GM12865 (cell line): ENCODE data around the gene ZNF28.
"Not testable (repeated sequence)": the region's sequence is repeated elsewhere in the genome, so short reads cannot be mapped to it uniquely, and the experiment has no call there.

Experiments used
- DNase-seq: peaks from one replicate; pipeline ENCODE4 v3.0.0; 2010; ENCODE audit warnings: low read depth
- H3K4me3 ChIP-seq: 2 replicates; pipeline ENCODE4 v1.5.1; 2011; ENCODE audit warnings: mild to moderate bottlenecking, low read depth, low read length, control low read depth
- TF ChIP-seq, protein P1 (sequence below): IDR thresholded peaks from 2 replicates; pipeline ENCODE4 v1.5.1; 2011; ENCODE audit warnings: low read length, control low read depth, low read depth, inconsistent platforms; ENCODE audit not compliant: insufficient read depth; ENCODE audit errors: missing control alignments

Gene ZNF28

DNA sequence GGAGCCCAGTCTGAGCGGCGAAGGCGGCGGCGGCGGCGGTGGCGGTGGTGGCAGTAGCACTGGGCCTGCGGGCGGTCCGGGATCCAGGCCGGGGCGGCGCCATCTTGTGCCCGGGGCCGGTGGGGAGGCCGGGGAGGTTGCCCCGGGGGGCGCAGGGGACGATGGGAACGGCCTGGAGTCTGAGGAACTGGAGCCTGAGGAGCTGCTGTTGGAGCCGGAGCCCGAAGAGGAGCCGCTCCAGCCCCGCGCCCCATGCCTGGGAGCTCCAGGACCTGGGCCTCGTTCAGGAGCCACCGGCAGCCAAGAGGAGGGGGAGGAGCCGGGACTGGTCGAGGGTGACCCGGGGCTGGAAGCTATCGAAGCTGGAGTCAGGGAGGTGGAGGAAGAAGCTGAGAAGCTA is 11.6 kb downstream of the ZNF28 start:
- TF ChIP-seq, protein P1, sequence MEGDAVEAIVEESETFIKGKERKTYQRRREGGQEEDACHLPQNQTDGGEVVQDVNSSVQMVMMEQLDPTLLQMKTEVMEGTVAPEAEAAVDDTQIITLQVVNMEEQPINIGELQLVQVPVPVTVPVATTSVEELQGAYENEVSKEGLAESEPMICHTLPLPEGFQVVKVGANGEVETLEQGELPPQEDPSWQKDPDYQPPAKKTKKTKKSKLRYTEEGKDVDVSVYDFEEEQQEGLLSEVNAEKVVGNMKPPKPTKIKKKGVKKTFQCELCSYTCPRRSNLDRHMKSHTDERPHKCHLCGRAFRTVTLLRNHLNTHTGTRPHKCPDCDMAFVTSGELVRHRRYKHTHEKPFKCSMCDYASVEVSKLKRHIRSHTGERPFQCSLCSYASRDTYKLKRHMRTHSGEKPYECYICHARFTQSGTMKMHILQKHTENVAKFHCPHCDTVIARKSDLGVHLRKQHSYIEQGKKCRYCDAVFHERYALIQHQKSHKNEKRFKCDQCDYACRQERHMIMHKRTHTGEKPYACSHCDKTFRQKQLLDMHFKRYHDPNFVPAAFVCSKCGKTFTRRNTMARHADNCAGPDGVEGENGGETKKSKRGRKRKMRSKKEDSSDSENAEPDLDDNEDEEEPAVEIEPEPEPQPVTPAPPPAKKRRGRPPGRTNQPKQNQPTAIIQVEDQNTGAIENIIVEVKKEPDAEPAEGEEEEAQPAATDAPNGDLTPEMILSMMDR: no peak
- no peak for DNase-seq
- H3K4me3 ChIP-seq: no peak overlapping the region

DNA sequence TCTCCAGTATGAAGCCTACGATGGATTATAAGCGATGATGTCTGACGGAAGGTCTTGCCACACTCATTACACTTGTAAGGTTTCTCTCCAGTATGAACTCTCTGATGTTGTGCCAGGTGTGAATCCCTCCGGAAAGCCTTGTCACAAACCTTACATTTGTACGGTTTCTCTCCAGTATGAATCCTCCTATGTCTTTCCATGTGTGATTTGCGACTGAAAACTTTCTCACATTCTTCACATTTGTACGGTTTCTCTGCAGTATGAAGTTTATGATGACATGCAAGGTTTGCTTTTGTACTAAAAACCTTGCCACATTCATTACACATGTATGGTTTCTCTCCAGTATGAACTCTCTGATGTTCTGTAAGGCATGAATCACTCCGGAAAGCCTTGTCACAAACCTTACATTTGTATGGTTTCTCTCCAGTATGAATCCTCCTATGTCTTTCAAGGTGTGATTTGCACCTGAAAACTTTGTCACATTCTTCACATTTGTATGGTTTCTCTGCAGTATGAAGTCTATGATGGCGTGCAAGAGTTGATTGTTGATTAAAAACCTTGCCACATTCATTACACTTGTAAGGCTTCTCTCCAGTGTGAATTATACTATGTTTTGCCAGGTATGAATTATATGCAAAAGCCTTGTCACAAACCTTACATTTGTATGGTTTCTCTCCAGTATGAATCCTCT is 21.3 kb downstream of the ZNF28 start:
- not testable (repeated sequence) for H3K4me3 ChIP-seq, DNase-seq

DNA sequence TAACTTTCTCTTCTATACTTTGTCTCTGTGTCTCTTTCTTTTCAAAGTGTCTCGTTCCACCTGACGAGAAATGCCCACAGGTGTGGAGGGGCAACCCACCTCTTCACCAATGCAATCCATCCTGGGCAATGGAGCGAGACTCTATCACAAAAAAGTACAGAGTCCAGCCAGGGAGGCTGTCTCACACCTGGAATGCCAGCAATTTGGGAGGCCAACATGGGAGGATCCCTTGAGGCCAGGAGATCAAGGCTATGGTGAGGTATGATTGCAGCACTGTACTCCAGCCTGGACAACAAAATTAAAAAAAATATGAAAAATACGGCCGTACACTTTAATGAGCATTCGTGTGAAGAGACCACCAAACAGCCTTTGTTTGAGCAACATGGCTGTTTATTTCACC is 32.0 kb downstream of the ZNF28 start:
- H3K4me3 ChIP-seq: no peak overlapping the region
- no peak for DNase-seq
- TF ChIP-seq, protein P1: no peak

DNA sequence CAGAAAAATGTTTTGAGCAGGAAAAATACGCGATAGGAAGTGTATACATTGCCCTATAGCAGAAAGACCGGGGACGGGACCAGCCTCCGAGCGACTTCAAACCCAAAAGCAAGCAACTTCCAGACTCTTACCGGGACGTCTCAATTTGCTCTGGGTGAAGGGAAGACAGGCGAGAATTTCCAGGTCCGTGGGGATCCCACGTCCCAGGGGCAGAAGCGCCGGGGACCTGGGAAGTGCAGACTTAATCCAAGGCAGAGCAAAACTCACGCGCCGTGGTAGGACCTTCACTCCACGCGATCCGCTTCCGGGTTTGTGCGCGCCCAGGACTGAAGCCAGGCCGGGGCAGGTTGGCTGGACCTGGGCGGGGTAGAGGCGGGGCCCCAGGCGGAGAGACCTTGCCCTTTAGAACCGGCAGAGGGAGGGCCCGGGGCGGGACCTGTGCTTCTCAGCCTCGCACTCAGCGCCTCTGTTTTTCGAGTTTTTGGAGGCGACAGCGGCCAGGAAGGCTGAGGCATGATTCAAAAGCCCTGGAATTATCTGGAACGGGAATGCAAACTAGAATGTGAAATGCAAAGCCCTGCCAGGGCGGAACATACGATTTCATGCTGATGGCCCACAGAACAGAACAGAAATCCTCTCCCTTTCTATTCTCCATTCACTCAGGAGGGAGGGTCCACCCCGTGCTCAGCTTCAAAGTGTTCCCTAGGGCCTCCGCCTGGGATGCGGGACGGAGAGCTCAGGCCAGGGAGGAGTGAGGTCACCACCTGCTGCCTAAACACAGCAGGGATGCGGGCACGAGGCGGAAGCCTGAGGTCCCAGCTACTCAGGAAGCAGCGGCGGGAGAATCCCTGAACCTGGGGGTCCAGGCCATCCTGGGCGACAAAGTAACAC is 34.7 kb downstream of the ZNF28 start, which contains the start of gene ZNF600:
ZNF600 (minus strand) TSS at position 328 of the 891 bp plus-strand sequence. CDS start 7,903 bp downstream, outside the sequence.
- H3K4me3 ChIP-seq: peak within 1 kb of the TSS; percentile 98
- TF ChIP-seq, protein P1: peak; percentile 2
- DNase-seq: peak; percentile 89

DNA sequence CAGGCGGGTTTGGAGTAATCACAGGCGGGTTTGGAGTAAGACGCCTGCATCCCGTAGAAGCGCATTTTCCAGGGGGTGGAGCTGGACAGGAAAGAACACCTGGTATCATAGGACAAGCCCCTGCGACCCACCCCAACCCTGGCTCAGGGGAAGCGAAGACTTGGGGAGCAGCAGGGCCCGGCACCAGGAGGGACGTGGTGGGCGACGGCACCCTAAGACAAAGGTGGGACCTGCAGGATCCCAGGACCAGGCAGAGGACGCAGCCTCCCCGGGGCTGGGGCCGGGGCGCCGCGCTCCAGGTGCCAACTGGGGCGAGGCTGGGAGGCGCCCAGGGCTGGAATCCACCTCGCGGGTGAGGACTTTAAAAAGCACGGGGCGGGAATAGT is 35.4 kb downstream of the ZNF28 start:
- TF ChIP-seq, protein P1: no peak
- peak; percentile 2 for DNase-seq
- peak overlapping the region; percentile 98 for H3K4me3 ChIP-seq

DNA sequence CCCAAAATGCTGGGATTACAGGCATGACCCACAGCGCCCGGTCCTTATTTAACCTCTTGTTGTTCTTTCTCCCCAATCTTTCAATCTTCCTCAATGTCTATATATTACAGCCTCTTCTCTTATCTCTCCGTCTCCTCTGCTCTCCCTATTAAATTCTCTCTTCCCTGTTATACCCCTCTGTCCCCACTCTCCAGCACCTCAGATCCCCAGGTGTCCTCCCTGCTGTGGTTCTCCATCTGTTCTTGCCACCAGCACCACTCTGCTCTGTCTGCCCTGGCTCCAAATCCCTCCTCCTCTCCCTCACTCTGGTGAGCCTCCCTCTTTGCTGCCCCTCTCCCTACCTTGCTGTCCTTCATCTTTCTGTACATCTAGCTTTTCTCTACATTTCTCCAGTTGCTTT is 35.9 kb downstream of the ZNF28 start:
- DNase-seq: no peak
- TF ChIP-seq, protein P1: no peak
- H3K4me3 ChIP-seq: peak overlapping the region; percentile 98

DNA sequence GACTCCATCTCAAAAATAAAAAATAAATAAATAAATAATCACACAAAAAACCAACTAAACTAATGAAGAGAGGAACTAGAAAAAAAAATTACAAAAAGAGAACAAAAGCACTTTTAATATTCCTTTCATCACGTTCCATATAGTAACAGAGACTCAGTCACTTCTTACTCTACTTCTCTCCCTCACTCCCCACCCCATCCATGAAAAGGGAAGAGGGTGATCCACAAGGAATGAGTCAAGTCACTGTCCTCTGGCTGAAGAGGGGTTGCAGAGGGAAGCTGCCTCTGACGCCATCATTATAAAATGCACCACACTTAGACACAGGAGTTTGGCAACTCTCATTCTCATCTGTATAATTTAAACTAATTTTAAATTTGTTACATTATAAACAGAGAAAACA is 38.6 kb downstream of the ZNF28 start:
- H3K4me3 ChIP-seq, DNase-seq: not testable (repeated sequence)
